Fibroblast of skin of right quadriceps (primary cell): ENCODE measurements around the gene OFD1.
A peak's percentile ranks its signal among the peaks of the same experiment; 100 is the strongest.

ENCODE experiments used
- DNase-seq: peaks from one replicate; pipeline ENCODE4 v3.0.0-alpha.2; 2013

OFD1 gene

GRCh38 chrX:13803116-13803515, 68.6 kb downstream of the OFD1 start:
- DNase-seq, result no peak

- no peak for DNase-seq
These were observed 70.7 kb downstream of the OFD1 start for GRCh38 chrX:13805241-13805640.

- no peak for DNase-seq
These were observed 73.7 kb downstream of the OFD1 start for GRCh38 chrX:13808293-13808692.

DNA sequence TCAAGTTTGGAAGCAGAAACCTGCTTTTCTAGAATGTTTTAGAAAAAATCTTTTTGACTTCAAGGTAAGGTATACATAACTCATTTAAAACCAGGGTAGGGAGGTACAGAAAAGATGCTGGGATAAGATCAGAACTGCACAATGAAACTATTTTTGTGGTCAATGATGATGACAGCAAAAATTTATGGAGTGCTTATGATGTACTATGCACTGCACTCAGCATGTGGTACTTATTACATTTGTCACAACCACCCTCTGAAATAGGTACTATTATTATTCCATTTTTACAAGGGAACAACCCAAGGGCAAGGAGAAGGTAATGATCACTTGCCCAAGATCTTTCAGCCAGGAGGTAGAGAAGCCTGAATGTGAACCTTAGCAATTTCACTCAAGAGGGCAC, 74.3 kb downstream of the OFD1 start:
- DNase-seq, result peak; percentile 33

- no peak for DNase-seq
These were observed 81.1 kb downstream of the OFD1 start for GRCh38 chrX:13815664-13816063.

DNA sequence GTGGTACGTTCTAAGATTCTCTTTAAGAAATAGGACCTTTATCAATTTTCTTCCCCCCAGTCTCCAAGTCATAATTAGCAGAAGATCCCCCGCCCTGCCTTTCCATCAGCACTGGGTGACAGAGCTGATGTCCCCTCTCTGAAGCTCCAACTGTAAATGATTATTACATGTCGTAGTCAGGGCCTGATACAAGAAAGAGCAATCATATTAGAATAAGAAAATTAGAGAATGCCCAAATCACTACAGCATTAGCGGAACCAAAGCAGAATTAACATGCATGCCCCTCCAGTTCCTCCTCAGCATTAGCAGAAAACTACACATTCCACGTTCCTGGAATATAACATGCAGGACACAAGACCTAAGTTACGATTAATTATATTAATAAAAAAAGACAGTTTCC, 81.6 kb downstream of the OFD1 start:
- no peak for DNase-seq

GRCh38 chrX:13816643-13817627, 82.4 kb downstream of the OFD1 start, which contains the start of gene GPM6B:
Gene GPM6B (minus strand): TSS chrX:13817093. CDS start chrX:13816904, 189 bp downstream.
- no peak for DNase-seq
